HL-60 (cell line): ENCODE results near the gene MAGEL2.
A peak's percentile ranks its signal among the peaks of the same experiment; 100 is the strongest.

ENCODE experiments used
- DNase-seq, 2 experiments: peaks; one replicate each; pipeline ENCODE4 v3.0.0-alpha.2; 2010 to 2020; ENCODE audit warnings: low read depth in 1 of 2, low spot score in 1 of 2
- H3K27ac ChIP-seq: fragments of 250-450 bp; sonication (Bioruptor Pico); replicated peaks from 2 replicates; pipeline ENCODE4 v1.5.1; 2020; ENCODE audit warnings: mild to moderate bottlenecking, moderate library complexity
- H3K27me3 ChIP-seq: fragments of 250-450 bp; sonication (Bioruptor Pico); 2 replicates; pipeline ENCODE4 v1.5.1; 2021; ENCODE audit warnings: mild to moderate bottlenecking, moderate library complexity; ENCODE audit not compliant: insufficient read depth, poor library complexity, severe bottlenecking
- H3K4me3 ChIP-seq: replicated peaks from 2 replicates; pipeline ENCODE4 v1.5.1; 2011; ENCODE audit warnings: mild to moderate bottlenecking, control low read depth, low read length; ENCODE audit not compliant: insufficient read depth
- GABPA ChIP-seq: IDR thresholded peaks from 2 replicates; pipeline ENCODE4 v1.6.1; 2012; ENCODE audit warnings: low read depth
- POLR2AphosphoS5 ChIP-seq: IDR thresholded peaks from 2 replicates; pipeline ENCODE4 v1.6.1; 2012; ENCODE audit warnings: low read depth
- SPI1 ChIP-seq: IDR thresholded peaks from 2 replicates; pipeline ENCODE4 v1.6.1; 2012; ENCODE audit warnings: low read depth, mild to moderate bottlenecking, borderline replicate concordance
- TF ChIP-seq, protein P1 (sequence below): IDR thresholded peaks from one replicate; pipeline ENCODE4 v1.5.1; 2011; ENCODE audit warnings: low read length, control low read depth, inconsistent platforms; ENCODE audit not compliant: insufficient read depth
- TF ChIP-seq, protein P2 (sequence below): IDR thresholded peaks from 2 replicates; pipeline ENCODE4 v1.6.1; 2012; ENCODE audit warnings: low read depth; ENCODE audit not compliant: insufficient replicate concordance

Gene MAGEL2

DNA sequence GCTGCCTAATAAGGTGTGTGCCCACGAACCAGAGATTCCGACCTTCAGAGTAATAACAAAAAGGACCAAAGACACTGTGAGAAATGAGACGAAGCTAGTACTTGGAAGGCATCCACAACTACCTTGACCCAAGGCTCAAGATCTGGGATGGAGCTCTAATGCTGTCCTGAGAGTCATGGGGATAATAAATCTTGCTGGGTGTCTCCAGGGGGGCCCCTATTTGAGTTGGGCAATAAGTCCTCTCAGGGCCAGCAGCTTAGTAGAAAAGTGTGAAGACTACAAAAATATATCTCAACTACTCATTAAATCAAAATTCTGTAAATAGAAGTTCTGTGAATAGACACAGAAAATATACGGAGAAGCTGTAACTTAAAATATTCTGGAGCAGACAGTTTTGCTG is 42.3 kb upstream of the MAGEL2 start:
- H3K4me3 ChIP-seq, result no peak overlapping the region
- no peak overlapping the region for H3K27ac ChIP-seq
- TF ChIP-seq GABPA (no peak), POLR2AphosphoS5 (no peak), SPI1 (no peak)
- TF ChIP-seq, protein P1, sequence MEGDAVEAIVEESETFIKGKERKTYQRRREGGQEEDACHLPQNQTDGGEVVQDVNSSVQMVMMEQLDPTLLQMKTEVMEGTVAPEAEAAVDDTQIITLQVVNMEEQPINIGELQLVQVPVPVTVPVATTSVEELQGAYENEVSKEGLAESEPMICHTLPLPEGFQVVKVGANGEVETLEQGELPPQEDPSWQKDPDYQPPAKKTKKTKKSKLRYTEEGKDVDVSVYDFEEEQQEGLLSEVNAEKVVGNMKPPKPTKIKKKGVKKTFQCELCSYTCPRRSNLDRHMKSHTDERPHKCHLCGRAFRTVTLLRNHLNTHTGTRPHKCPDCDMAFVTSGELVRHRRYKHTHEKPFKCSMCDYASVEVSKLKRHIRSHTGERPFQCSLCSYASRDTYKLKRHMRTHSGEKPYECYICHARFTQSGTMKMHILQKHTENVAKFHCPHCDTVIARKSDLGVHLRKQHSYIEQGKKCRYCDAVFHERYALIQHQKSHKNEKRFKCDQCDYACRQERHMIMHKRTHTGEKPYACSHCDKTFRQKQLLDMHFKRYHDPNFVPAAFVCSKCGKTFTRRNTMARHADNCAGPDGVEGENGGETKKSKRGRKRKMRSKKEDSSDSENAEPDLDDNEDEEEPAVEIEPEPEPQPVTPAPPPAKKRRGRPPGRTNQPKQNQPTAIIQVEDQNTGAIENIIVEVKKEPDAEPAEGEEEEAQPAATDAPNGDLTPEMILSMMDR, result no peak
- DNase-seq, result no peak
- no peaks in the 10 kb centered on the region for H3K27me3 ChIP-seq

DNA sequence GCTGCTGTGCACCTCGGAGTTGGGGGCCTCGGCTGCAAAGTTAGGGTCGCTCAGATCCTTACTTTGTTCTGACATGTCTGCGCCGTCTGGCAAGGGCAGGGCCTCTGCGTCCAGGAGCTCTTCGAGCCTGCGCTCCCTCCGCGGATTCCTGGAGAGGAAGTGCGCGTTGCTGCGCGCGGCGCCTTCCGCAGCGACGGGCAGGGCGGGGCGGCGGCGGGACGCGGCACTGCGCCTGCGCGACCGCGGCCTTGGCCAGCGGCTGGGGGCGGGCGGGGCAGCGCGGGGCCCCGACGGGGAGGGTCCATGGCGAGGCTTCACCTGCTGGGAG is 39.4 kb upstream of the MAGEL2 start, which contains the start of gene NDN:
NDN (minus strand) TSS at position 163 of the 328 bp plus-strand sequence; CDS start at position 75, 88 bp downstream.
- Histone ChIP-seq H3K27me3 (no peaks in the 10 kb centered on the region), H3K27ac (no peak within 1 kb of the TSS), H3K4me3 (no peak within 1 kb of the TSS)
- DNase-seq, result no peak
- TF ChIP-seq, protein P2, sequence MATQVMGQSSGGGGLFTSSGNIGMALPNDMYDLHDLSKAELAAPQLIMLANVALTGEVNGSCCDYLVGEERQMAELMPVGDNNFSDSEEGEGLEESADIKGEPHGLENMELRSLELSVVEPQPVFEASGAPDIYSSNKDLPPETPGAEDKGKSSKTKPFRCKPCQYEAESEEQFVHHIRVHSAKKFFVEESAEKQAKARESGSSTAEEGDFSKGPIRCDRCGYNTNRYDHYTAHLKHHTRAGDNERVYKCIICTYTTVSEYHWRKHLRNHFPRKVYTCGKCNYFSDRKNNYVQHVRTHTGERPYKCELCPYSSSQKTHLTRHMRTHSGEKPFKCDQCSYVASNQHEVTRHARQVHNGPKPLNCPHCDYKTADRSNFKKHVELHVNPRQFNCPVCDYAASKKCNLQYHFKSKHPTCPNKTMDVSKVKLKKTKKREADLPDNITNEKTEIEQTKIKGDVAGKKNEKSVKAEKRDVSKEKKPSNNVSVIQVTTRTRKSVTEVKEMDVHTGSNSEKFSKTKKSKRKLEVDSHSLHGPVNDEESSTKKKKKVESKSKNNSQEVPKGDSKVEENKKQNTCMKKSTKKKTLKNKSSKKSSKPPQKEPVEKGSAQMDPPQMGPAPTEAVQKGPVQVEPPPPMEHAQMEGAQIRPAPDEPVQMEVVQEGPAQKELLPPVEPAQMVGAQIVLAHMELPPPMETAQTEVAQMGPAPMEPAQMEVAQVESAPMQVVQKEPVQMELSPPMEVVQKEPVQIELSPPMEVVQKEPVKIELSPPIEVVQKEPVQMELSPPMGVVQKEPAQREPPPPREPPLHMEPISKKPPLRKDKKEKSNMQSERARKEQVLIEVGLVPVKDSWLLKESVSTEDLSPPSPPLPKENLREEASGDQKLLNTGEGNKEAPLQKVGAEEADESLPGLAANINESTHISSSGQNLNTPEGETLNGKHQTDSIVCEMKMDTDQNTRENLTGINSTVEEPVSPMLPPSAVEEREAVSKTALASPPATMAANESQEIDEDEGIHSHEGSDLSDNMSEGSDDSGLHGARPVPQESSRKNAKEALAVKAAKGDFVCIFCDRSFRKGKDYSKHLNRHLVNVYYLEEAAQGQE, result no peak
- peak; percentile 7; the same call in 1 of the 2 replicates for TF ChIP-seq SPI1

DNA sequence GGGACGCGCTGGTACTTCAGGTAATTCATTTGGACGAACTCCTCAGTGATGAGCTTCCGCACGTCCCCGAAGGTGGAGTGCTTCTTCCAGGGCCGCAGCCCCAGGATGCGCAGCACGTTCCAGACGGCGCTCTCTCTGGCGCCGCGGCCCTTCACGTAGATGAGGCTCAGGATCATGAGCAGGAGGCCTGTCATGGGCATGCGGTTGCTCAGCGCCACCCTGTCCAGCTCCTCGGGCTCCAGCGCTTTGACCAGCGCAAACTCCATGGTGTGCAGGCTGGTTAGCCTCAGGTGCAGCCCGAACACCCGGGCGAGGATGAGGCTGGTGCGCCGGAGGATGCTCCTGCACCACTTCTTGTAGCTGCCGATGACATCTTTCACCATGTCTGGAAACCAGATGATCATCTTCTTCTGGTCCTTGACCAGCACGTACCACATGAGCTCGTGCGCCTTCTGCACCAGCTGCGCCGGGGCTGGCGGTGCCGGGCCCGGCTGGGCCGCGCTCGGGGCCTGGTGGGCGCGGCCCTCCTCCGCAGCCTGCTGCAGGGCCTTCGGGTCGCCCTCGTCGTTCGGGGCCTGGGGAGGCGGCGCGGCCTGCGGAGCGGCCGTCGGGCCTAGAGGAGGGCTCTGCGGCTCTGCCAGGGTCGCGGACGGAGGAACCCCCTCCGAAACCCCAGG is 38.9 kb upstream of the MAGEL2 start:
- no peak for TF ChIP-seq SPI1
- TF ChIP-seq, protein P1, result no peak
- no peak for DNase-seq
- no peaks in the 10 kb centered on the region for H3K27me3 ChIP-seq
- H3K27ac ChIP-seq, result no peak overlapping the region
- no peak overlapping the region for H3K4me3 ChIP-seq

DNA sequence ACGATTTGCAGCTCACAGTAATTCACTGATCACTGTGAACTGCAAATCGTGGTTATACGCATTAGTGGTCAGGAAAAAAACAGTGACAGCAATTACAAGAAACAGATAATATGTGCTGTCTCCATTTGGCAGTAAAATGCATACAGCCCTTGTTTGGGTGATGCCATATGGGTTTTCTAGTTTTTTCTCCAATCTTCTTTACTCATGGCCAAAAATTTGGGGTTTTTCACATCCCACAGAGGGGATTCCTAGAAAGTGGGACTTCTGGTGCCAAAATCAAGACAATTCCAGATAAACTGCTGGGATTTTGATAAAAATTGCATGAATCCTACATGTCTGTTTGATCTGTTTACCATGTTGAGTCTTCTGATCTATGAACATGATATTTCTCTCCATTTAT is 23.8 kb upstream of the MAGEL2 start:
- TF ChIP-seq, protein P1, result no peak
- no peak for TF ChIP-seq POLR2AphosphoS5
- TF ChIP-seq SPI1, result no peak
- TF ChIP-seq, protein P2, result no peak
- TF ChIP-seq GABPA, result no peak
- Histone ChIP-seq H3K4me3 (no peak overlapping the region), H3K27me3 (no peaks in the 10 kb centered on the region), H3K27ac (no peak overlapping the region)
- no peak for DNase-seq
